K562 (cell line): Measurements from ENCODE around the gene NUF2. TPM values are rescaled to one million over a fixed set of nuclear protein-coding genes. Genes with fewer than 3 reads are reported as not detected.

Source experiments
- CHD2 ChIP-seq: IDR thresholded peaks from 2 replicates; pipeline ENCODE4 v1.6.1; 2011; ENCODE audit warnings: low read depth, low read length
- CXXC5 ChIP-seq: fragments of 250-450 bp; sonication (Bioruptor Pico); IDR thresholded peaks from 2 replicates; pipeline ENCODE4 v1.8.0; 2022; ENCODE audit warnings: inconsistent platforms, mild to moderate bottlenecking, moderate library complexity
- GTF2E2 ChIP-seq: fragments of 200-800 bp; sonication (Bioruptor generic); IDR thresholded peaks from 2 replicates; pipeline ENCODE4 v1.6.1; 2016; ENCODE audit warnings: missing genetic modification characterization, missing compliant biosample characterization
- MXD1 ChIP-seq: fragments of 250-450 bp; sonication (Bioruptor Pico); IDR thresholded peaks from 2 replicates; pipeline ENCODE4 v1.8.0; 2021; ENCODE audit warnings: borderline replicate concordance, mild to moderate bottlenecking, moderate library complexity; ENCODE audit not compliant: poor library complexity, severe bottlenecking
- NCOA1 ChIP-seq: fragments of 450-650 bp; IDR thresholded peaks from 2 replicates; pipeline ENCODE4 v1.6.1; 2016; ENCODE audit warnings: low read depth
- TAF9B ChIP-seq: fragments of 450-650 bp; IDR thresholded peaks from 2 replicates; pipeline ENCODE4 v1.6.1; 2018; ENCODE audit warnings: mild to moderate bottlenecking; ENCODE audit not compliant: partially characterized antibody
- TCF7L2 ChIP-seq: fragments of 150-350 bp; IDR thresholded peaks from 2 replicates; pipeline ENCODE4 v1.6.1; 2016; ENCODE audit warnings: low read depth, mild to moderate bottlenecking, low read length, moderate library complexity
- VEZF1 ChIP-seq: fragments of 200-800 bp; sonication (Bioruptor generic); IDR thresholded peaks from 2 replicates; pipeline ENCODE4 v1.6.1; 2017; ENCODE audit warnings: missing genetic modification characterization, missing compliant biosample characterization
- ZBED1 ChIP-seq: IDR thresholded peaks from 2 replicates; pipeline ENCODE4 v1.6.1; 2014
- ZBTB40 ChIP-seq, 2 experiments: fragments of 450-650 bp in 1 of 2; sonication (generic) in 1 of 2; formaldehyde crosslinking in 1 of 2; IDR thresholded peaks; 2 replicates each; pipeline versions ENCODE4 v1.7.1 to v1.9.0; 2016 to 2022; ENCODE audit warnings: inconsistent platforms in 1 of 2, mild to moderate bottlenecking in 1 of 2, missing genetic modification reagents in 1 of 2
- ZNF212 ChIP-seq: fragments of 450-650 bp; formaldehyde crosslinking; IDR thresholded peaks from 2 replicates; pipeline ENCODE4 v1.4.0; 2020; ENCODE audit warnings: mild to moderate bottlenecking
- ZNF639 ChIP-seq, 2 experiments: fragments of 200-800 bp in 1 of 2; sonication (Bioruptor generic) in 1 of 2; sonication (generic) in 1 of 2; formaldehyde crosslinking in 1 of 2; IDR thresholded peaks in 1 of 2; conservative IDR thresholded peaks in 1 of 2; 2 replicates each; pipeline versions ENCODE4 v1.5.0 to v1.6.1; 2016 to 2020; ENCODE audit warnings: missing compliant biosample characterization in 1 of 2, missing genetic modification characterization in 1 of 2, missing genetic modification reagents in 1 of 2
- polyA plus RNA-seq, 8 experiments: library from polyadenylated mRNA; depleted of rRNA in 4 of 8; stranded (reverse) in 5 of 8; unstranded in 3 of 8; fragments of >200 nt; fragmentation: Nextera tagmentation in 2 of 8; fragmentation: Illumina TruSeq in 1 of 8; extraction: Ambion mirVana in 2 of 8; extraction: Trizol in 1 of 8; gene quantifications; 2 replicates each; pipeline versions ENCODE4 v1.2.1 to v1.2.3, GENCODE V29; 2011 to 2014; ENCODE audit warnings: inconsistent platforms in 1 of 8, missing spikeins in 1 of 8
- total RNA-seq, 7 experiments: library from RNA; depleted of rRNA in 6 of 7; stranded (reverse); fragments of >200 nt in 6 of 7; fragmentation: Illumina TruSeq in 2 of 7; extraction: Trizol in 2 of 7; gene quantifications; 2 replicates each; pipeline versions ENCODE4 v1.2.1 to v1.2.3, GENCODE V29; 2011 to 2021; ENCODE audit warnings: low replicate concordance in 1 of 7

NUF2 gene
- total and polyA plus RNA-seq, 9 of the 15 experiments (the other 6 are each of a cell fraction or from before 2014, with no cell fraction given) = 42.5 to 90.0 (median 60.3) TPM

- TF ChIP-seq ZBTB40 (IDR thresholded peaks at IDR 0.05) (peak; percentile 100), ZBTB40 (CRISPR knock-in tag; IDR thresholded peaks at IDR 0.05) (no peak), CHD2 (0 out of 2 replicates have a peak, but pooled peaks have one; percentile 30), ZNF212 (CRISPR knock-in tag) (0 out of 2 replicates have a peak, but pooled peaks have one; percentile 68), GTF2E2 (tag) (peak; percentile 90; the same call in 1 of the 2 replicates), TCF7L2 (peak; percentile 49; the same call in 1 of the 2 replicates), NCOA1 (peak; percentile 99), TAF9B (peak; percentile 95), CXXC5 (CRISPR knock-in tag) (peak; percentile 98), MXD1 (CRISPR knock-in tag) (no peak), VEZF1 (CRISPR knock-in tag) (peak; percentile 72), ZBED1 (peak; percentile 79; the same call in 1 of the 2 replicates), ZNF639 (CRISPR knock-in tag; conservative IDR thresholded peaks at IDR 0.05 in 1 of 2, IDR thresholded peaks at IDR 0.05 in 1 of 2) (peak in 1 of 2 experiments; percentile 95; a peak in 2 of 4 replicates)
Measured at GRCh38 chr1:163321311-163322305, at the start of gene NUF2 (continued).
